Endodermal cell (in vitro differentiated cells): ENCODE results near the gene SEZ6L. TPM values are rescaled to one million over a fixed set of nuclear protein-coding genes. Genes with fewer than 3 reads are reported as not detected.

ENCODE experiments used
- DNase-seq: peaks from one replicate; pipeline ENCODE4 v3.0.0-alpha.2; 2017
- H3K27ac ChIP-seq: 2 replicates; pipeline ENCODE4 v1.5.1; 2013; ENCODE audit warnings: mild to moderate bottlenecking, low read depth, low read length, moderate library complexity
- H3K27me3 ChIP-seq: 2 replicates; pipeline ENCODE4 v1.6.1; 2013; ENCODE audit warnings: mild to moderate bottlenecking, low read length, moderate library complexity; ENCODE audit not compliant: insufficient read depth, control insufficient read depth, poor library complexity, severe bottlenecking
- H3K36me3 ChIP-seq: 2 replicates; pipeline ENCODE4 v1.7.0; 2013; ENCODE audit warnings: mild to moderate bottlenecking, low read length, moderate library complexity; ENCODE audit not compliant: control insufficient read depth, insufficient read depth
- H3K4me1 ChIP-seq: one replicate; pipeline ENCODE4 v1.7.0; 2013; ENCODE audit warnings: low read length; ENCODE audit not compliant: control insufficient read depth, insufficient read depth
- H3K4me3 ChIP-seq: 2 replicates; pipeline ENCODE4 v1.5.1; 2013; ENCODE audit warnings: mild to moderate bottlenecking, low read length, moderate library complexity
- H3K9ac ChIP-seq: 2 replicates; pipeline ENCODE4 v1.6.1; 2013; ENCODE audit warnings: mild to moderate bottlenecking, low read length, moderate library complexity; ENCODE audit not compliant: poor library complexity, severe bottlenecking; ENCODE audit errors: extremely low read depth
- H3K9me3 ChIP-seq: 2 replicates; pipeline ENCODE4 v1.6.1; 2013; ENCODE audit warnings: mild to moderate bottlenecking, low read length, moderate library complexity; ENCODE audit not compliant: control insufficient read depth
- H3K27ac Mint-ChIP-seq: 2 replicates; pipeline ENCODE4 v1.8.0; 2020; ENCODE audit warnings: mixed read lengths
- H3K27me3 Mint-ChIP-seq: 2 replicates; pipeline ENCODE4 v1.8.0; 2021; ENCODE audit warnings: mild to moderate bottlenecking, mixed read lengths; ENCODE audit not compliant: insufficient read depth
- H3K36me3 Mint-ChIP-seq: 2 replicates; pipeline ENCODE4 v1.8.0; 2020; ENCODE audit warnings: low read depth, mixed read lengths
- H3K4me1 Mint-ChIP-seq: 2 replicates; pipeline ENCODE4 v1.8.0; 2020; ENCODE audit warnings: mixed read lengths
- H3K4me3 Mint-ChIP-seq: 2 replicates; pipeline ENCODE4 v1.8.0; 2020; ENCODE audit warnings: mild to moderate bottlenecking, moderate library complexity, mixed read lengths
- H3K9me3 Mint-ChIP-seq: 2 replicates; pipeline ENCODE4 v1.8.0; 2020; ENCODE audit warnings: mild to moderate bottlenecking, mixed read lengths
- CTCF ChIP-seq: fragments of 200-600 bp; sonication (generic); conservative IDR thresholded peaks from 2 replicates; pipeline ENCODE4 v1.5.0; 2021; ENCODE audit warnings: antibody characterized with exemption, mild to moderate bottlenecking
- WGBS, 2 experiments: methylation state at CpG; one replicate each; pipeline versions ENCODE4 v1.1.5 to v1.1.7; 2013; ENCODE audit warnings: missing lambda C conversion rate in 2 of 2, mixed read lengths in 1 of 2; ENCODE audit not compliant: insufficient coverage in 1 of 2, insufficient read length in 1 of 2; 5-methylcytosine and 5-hydroxymethylcytosine counted together
- total RNA-seq, 2 donors: library from RNA; stranded (reverse); fragmentation: NEBNext Ultra II Directional in 1 of 2; extraction: Animal tissue kit (Norgen Biotek cat#: 25700) in 1 of 2; gene quantifications; 2 replicates in 1 of 2; 3 replicates in 1 of 2; pipeline ENCODE4 v1.2.1, GENCODE V29; 2021

SEZ6L gene
- total RNA-seq, 2 donors from 2014 or later: 32.1 to 39.4 TPM

GRCh38 chr22:26134654-26135330 lies 34.5 kb upstream of the SEZ6L start:
- Histone ChIP-seq H3K27me3 (no peaks in the 10 kb centered on the region), H3K9me3 (no peaks in the 10 kb centered on the region), H3K27ac (no peak overlapping the region), H3K4me3 (no peak overlapping the region), H3K4me1 (no peaks in the 10 kb centered on the region), H3K36me3 (no peaks in the 10 kb centered on the region), H3K9ac (no peak overlapping the region)
- no peaks in the 10 kb centered on the region for H3K27me3 Mint-ChIP-seq
- 87 to 93% methylated on average over 7 of the region's 7 CpGs for WGBS, 2 experiments
- no peaks in the 10 kb centered on the region for H3K9me3 Mint-ChIP-seq
- peak; percentile 68 for TF ChIP-seq CTCF
- no peaks in the 10 kb centered on the region for H3K36me3 Mint-ChIP-seq
- H3K4me1 Mint-ChIP-seq: peaks cover 5% of the 10 kb centered on the region
- H3K4me3 Mint-ChIP-seq: no peak overlapping the region
- DNase-seq: peak; percentile 51
- H3K27ac Mint-ChIP-seq: no peak overlapping the region

GRCh38 chr22:26135806-26136205 lies 33.5 kb upstream of the SEZ6L start:
- Mint-ChIP-seq H3K4me3 (no peak overlapping the region), H3K36me3 (no peaks in the 10 kb centered on the region), H3K9me3 (no peaks in the 10 kb centered on the region), H3K4me1 (peaks cover 5% of the 10 kb centered on the region), H3K27me3 (no peaks in the 10 kb centered on the region), H3K27ac (no peak overlapping the region)
- H3K36me3 ChIP-seq: no peaks in the 10 kb centered on the region
- no peak overlapping the region for H3K9ac ChIP-seq
- no peaks in the 10 kb centered on the region for H3K4me1 ChIP-seq
- 89% methylated on average over 2 of the region's 2 CpGs; no CpG with 5 or more reads in 1 of the 2 experiments for WGBS, 2 experiments
- H3K27ac ChIP-seq: no peak overlapping the region
- DNase-seq: no peak
- no peaks in the 10 kb centered on the region for H3K9me3 ChIP-seq
- TF ChIP-seq CTCF: no peak
- no peak overlapping the region for H3K4me3 ChIP-seq
- H3K27me3 ChIP-seq: no peaks in the 10 kb centered on the region

GRCh38 chr22:26139310-26139709 lies 30.0 kb upstream of the SEZ6L start:
- no peak overlapping the region for H3K4me3 Mint-ChIP-seq
- no peak for TF ChIP-seq CTCF
- 88 to 100% methylated on average over 1 to 4 of the region's 4 CpGs for WGBS, 2 experiments

More at GRCh38 chr22:26139310-26139709, 30.0 kb upstream of the SEZ6L start:
- Histone ChIP-seq H3K4me1 (no peaks in the 10 kb centered on the region), H3K4me3 (no peak overlapping the region), H3K27me3 (no peaks in the 10 kb centered on the region), H3K9ac (no peak overlapping the region), H3K9me3 (no peaks in the 10 kb centered on the region), H3K36me3 (no peaks in the 10 kb centered on the region), H3K27ac (no peak overlapping the region)
- no peak for DNase-seq
- H3K27me3 Mint-ChIP-seq: no peaks in the 10 kb centered on the region
- H3K4me1 Mint-ChIP-seq: no peaks in the 10 kb centered on the region
- no peak overlapping the region for H3K27ac Mint-ChIP-seq
- H3K9me3 Mint-ChIP-seq: no peaks in the 10 kb centered on the region
- H3K36me3 Mint-ChIP-seq: no peaks in the 10 kb centered on the region
